Vagina (tissue), 2 donors: ENCODE measurements around the gene MRC2.

Experiments
- CTCF ChIP-seq, 3 experiments: fragments of 450-650 bp in 2 of 3; fragments of 200-600 bp in 1 of 3; sonication (generic) in 1 of 3; IDR thresholded peaks; one replicate each; pipeline ENCODE4 v1.5.1; 2017 to 2019; ENCODE audit warnings: antibody characterized with exemption in 3 of 3, mild to moderate bottlenecking in 2 of 3, moderate library complexity in 2 of 3
- POLR2A ChIP-seq, 2 donors: fragments of 450-650 bp; IDR thresholded peaks; one replicate each; pipeline ENCODE4 v1.6.1; 2017; ENCODE audit warnings: antibody characterized with exemption in 2 of 2, mild to moderate bottlenecking in 2 of 2, moderate library complexity in 2 of 2

GRCh38 chr17:62689441-62690167 is 62.1 kb downstream of the MRC2 start:
- TF ChIP-seq CTCF (IDR thresholded peaks at IDR 0.05) (no peak), POLR2A (IDR thresholded peaks at IDR 0.05) (no peak)
